CD4-positive, alpha-beta T cell (primary cell): Measurements from ENCODE around the gene NAA11. TPM values are rescaled to one million over a fixed set of nuclear protein-coding genes. Genes with fewer than 3 reads are reported as not detected.

Experiments
- ATAC-seq: fragments of 200-7000 bp; cut with Tn5 transposase; one replicate; pipeline ENCODE4 v1.10.0; 2022; ENCODE audit warnings: mild to moderate bottlenecking; ENCODE audit not compliant: poor library complexity
- CTCF ChIA-PET: fragments of 350-600 bp; sonication (Branson Sonifier 250); formaldehyde crosslinking; loops from one replicate; lab custom pipeline; 2021; ENCODE audit warnings: antibody characterized with exemption, inconsistent platforms; lab: Charles Lee
- POLR2A ChIA-PET: fragments of 350-600 bp; sonication (Branson Sonifier 250); formaldehyde crosslinking; loops from one replicate; lab custom pipeline; 2021; ENCODE audit warnings: antibody characterized with exemption, inconsistent platforms; lab: Charles Lee
- DNase-seq, 14 experiments: peaks; one replicate each; pipeline ENCODE4 v3.0.0-alpha.2; 2013 to 2020; ENCODE audit warnings: mixed read lengths in 2 of 14
- H3K27ac ChIP-seq, 2 donors: one replicate each; pipeline versions ENCODE4 v1.5.1 to v1.7.0; 2013; ENCODE audit warnings: low read length in 2 of 2, low read depth in 1 of 2, mild to moderate bottlenecking in 1 of 2
- H3K27me3 ChIP-seq, 2 experiments: 1 replicate in 1 of 2; 2 replicates in 1 of 2; pipeline versions ENCODE4 v1.6.1 to v1.7.0; 2013; ENCODE audit warnings: low read length in 2 of 2, control low read depth in 1 of 2, mild to moderate bottlenecking in 1 of 2, moderate library complexity in 1 of 2; ENCODE audit not compliant: insufficient read depth in 2 of 2, control insufficient read depth in 1 of 2
- H3K36me3 ChIP-seq: one replicate; pipeline ENCODE4 v1.6.1; 2013; ENCODE audit warnings: low read length, control low read depth; ENCODE audit not compliant: insufficient read depth
- H3K4me1 ChIP-seq: one replicate; pipeline ENCODE4 v1.6.1; 2013; ENCODE audit warnings: low read length, control low read depth; ENCODE audit not compliant: insufficient read depth
- H3K4me3 ChIP-seq: one replicate; pipeline ENCODE4 v1.5.1; 2013; ENCODE audit warnings: mild to moderate bottlenecking, low read length, moderate library complexity
- H3K9me3 ChIP-seq, 2 experiments: 1 replicate in 1 of 2; 2 replicates in 1 of 2; pipeline versions ENCODE4 v1.6.1 to v1.7.0; 2013; ENCODE audit warnings: low read length in 2 of 2, mild to moderate bottlenecking in 2 of 2, control low read depth in 1 of 2, moderate library complexity in 1 of 2; ENCODE audit not compliant: control insufficient read depth in 1 of 2, insufficient read depth in 1 of 2
- H3K27ac Mint-ChIP-seq: one replicate; pipeline ENCODE4 v1.8.0; 2020; ENCODE audit warnings: mixed read lengths
- H3K27me3 Mint-ChIP-seq: one replicate; pipeline ENCODE4 v1.8.0; 2021; ENCODE audit warnings: mixed read lengths
- H3K36me3 Mint-ChIP-seq: one replicate; pipeline ENCODE4 v1.8.0; 2021; ENCODE audit warnings: low read depth, mixed read lengths
- H3K4me1 Mint-ChIP-seq: one replicate; pipeline ENCODE4 v1.8.0; 2021; ENCODE audit warnings: low read depth, mixed read lengths
- H3K4me3 Mint-ChIP-seq: one replicate; pipeline ENCODE4 v1.8.0; 2020; ENCODE audit warnings: mild to moderate bottlenecking, mixed read lengths
- H3K9me3 Mint-ChIP-seq: one replicate; pipeline ENCODE4 v1.8.0; 2020; ENCODE audit warnings: mixed read lengths
- CTCF ChIP-seq: fragments of 200-600 bp; IDR thresholded peaks from one replicate; pipeline ENCODE4 v1.8.0; 2022; ENCODE audit warnings: antibody characterized with exemption, mild to moderate bottlenecking
- intact Hi-C, 2 experiments: fragments of 100-400 bp; cut with DNase I in 1 of 2; cut with micrococcal nuclease in 1 of 2; formaldehyde crosslinking; loops; one replicate each; pipeline versions ENCODE4 v1.15.1 to v1.9.0; 2023 to 2025; cut with DNase I, micrococcal nuclease
- total RNA-seq, 174 experiments: library from RNA in 2 of 174; stranded (reverse) in 2 of 174; gene quantifications; one replicate each; pipeline ENCODE4 v1.2.3 and lab custom pipeline; 2021 to 2026

NAA11 gene
- total RNA-seq, 2 experiments from 2014 or later, result not detected

GRCh38 chr4:79273915-79274314 lies 51.9 kb downstream of the NAA11 start:
- intact Hi-C loops, result no loop called here
- H3K9me3 Mint-ChIP-seq, result no peaks in the 10 kb centered on the region
- no peaks in the 10 kb centered on the region for H3K27me3 Mint-ChIP-seq
- ChIA-PET POLR2A (no interaction called here), CTCF (no interaction called here)
- TF ChIP-seq CTCF, result no peak
- H3K27ac Mint-ChIP-seq, result no peak overlapping the region
- H3K27me3 ChIP-seq, result no peaks in the 10 kb centered on the region
- no peaks in the 10 kb centered on the region for H3K36me3 Mint-ChIP-seq
- no peak for ATAC-seq
- H3K9me3 ChIP-seq, result no peaks in the 10 kb centered on the region
- DNase-seq, result no peak
- H3K36me3 ChIP-seq, result no peaks in the 10 kb centered on the region
- H3K4me1 ChIP-seq, result no peaks in the 10 kb centered on the region
- no peaks in the 10 kb centered on the region for H3K4me1 Mint-ChIP-seq
- H3K27ac ChIP-seq, result no peak overlapping the region
- no peak overlapping the region for H3K4me3 Mint-ChIP-seq
- H3K4me3 ChIP-seq, result no peak overlapping the region

- no peaks in the 10 kb centered on the region for H3K4me1 Mint-ChIP-seq
- ChIA-PET CTCF (no interaction called here), POLR2A (no interaction called here)
- no peak overlapping the region for H3K27ac ChIP-seq
- no peaks in the 10 kb centered on the region for H3K9me3 Mint-ChIP-seq
- H3K36me3 Mint-ChIP-seq, result no peaks in the 10 kb centered on the region
- no peak for ATAC-seq
- TF ChIP-seq CTCF, result no peak
- H3K4me3 ChIP-seq, result no peak overlapping the region
- H3K4me1 ChIP-seq, result no peaks in the 10 kb centered on the region
- H3K27ac Mint-ChIP-seq, result no peak overlapping the region
- H3K36me3 ChIP-seq, result no peaks in the 10 kb centered on the region
- H3K27me3 Mint-ChIP-seq, result no peaks in the 10 kb centered on the region
- H3K9me3 ChIP-seq, result no peaks in the 10 kb centered on the region
- H3K4me3 Mint-ChIP-seq, result no peak overlapping the region
- intact Hi-C loops, result no loop called here
- no peak for DNase-seq
- no peaks in the 10 kb centered on the region for H3K27me3 ChIP-seq
Observed at GRCh38 chr4:79272761-79273160, 53.1 kb downstream of the NAA11 start.

- H3K4me3 ChIP-seq, result no peak overlapping the region
Observed at GRCh38 chr4:79272126-79272525, 53.7 kb downstream of the NAA11 start.

More at GRCh38 chr4:79272126-79272525, 53.7 kb downstream of the NAA11 start:
- Mint-ChIP-seq H3K27me3 (no peaks in the 10 kb centered on the region), H3K9me3 (no peaks in the 10 kb centered on the region), H3K36me3 (no peaks in the 10 kb centered on the region), H3K4me1 (no peaks in the 10 kb centered on the region), H3K27ac (no peak overlapping the region), H3K4me3 (no peak overlapping the region)
- ATAC-seq (no peak), DNase-seq (no peak)
- Histone ChIP-seq H3K4me1 (no peaks in the 10 kb centered on the region), H3K36me3 (no peaks in the 10 kb centered on the region), H3K9me3 (no peaks in the 10 kb centered on the region), H3K27me3 (no peaks in the 10 kb centered on the region), H3K27ac (no peak overlapping the region)
- CTCF ChIA-PET, result no interaction called here
- intact Hi-C loops, result no loop called here
- POLR2A ChIA-PET, result no interaction called here
- no peak for TF ChIP-seq CTCF
